Measurements from ENCODE around the gene ELMO3. TPM values are rescaled to one million over a fixed set of nuclear protein-coding genes. Genes with fewer than 3 reads are reported as not detected.

Gene ELMO3
- total RNA-seq, 4 donors from 2014 or later = 30.1 to 35.9 (median 32.9) TPM

GRCh38 chr16:67191995-67192681 is 6.8 kb upstream of the ELMO3 start, which contains the start of gene E2F4:
TSS of gene E2F4 (plus strand) at chr16:67192155. CDS start at chr16:67192228, 73 bp downstream.
- Histone ChIP-seq H3K4me3 (peak within 1 kb of the TSS; percentile 88 to 98 (median 92)), H3K27ac (peak within 1 kb of the TSS; percentile 80 to 89 (median 84)), H3K27me3 (no peaks in the 10 kb centered on the region), H3K9me3 (no peaks in the 10 kb centered on the region), H3K4me1 (peaks cover 17 to 51% (median 23%) of the 10 kb centered on the region in 3 donors), H3K36me3 (peaks cover 24 to 42% (median 32%) of the 10 kb centered on the region in 3 donors)
- 0 to 4% methylated on average over 4 to 29 of the region's 54 CpGs for WGBS, 2 donors
- peak; percentile 43 for DNase-seq
- intact Hi-C loops (cut with DNase I) = no loop called here
- TF ChIP-seq, protein P1, sequence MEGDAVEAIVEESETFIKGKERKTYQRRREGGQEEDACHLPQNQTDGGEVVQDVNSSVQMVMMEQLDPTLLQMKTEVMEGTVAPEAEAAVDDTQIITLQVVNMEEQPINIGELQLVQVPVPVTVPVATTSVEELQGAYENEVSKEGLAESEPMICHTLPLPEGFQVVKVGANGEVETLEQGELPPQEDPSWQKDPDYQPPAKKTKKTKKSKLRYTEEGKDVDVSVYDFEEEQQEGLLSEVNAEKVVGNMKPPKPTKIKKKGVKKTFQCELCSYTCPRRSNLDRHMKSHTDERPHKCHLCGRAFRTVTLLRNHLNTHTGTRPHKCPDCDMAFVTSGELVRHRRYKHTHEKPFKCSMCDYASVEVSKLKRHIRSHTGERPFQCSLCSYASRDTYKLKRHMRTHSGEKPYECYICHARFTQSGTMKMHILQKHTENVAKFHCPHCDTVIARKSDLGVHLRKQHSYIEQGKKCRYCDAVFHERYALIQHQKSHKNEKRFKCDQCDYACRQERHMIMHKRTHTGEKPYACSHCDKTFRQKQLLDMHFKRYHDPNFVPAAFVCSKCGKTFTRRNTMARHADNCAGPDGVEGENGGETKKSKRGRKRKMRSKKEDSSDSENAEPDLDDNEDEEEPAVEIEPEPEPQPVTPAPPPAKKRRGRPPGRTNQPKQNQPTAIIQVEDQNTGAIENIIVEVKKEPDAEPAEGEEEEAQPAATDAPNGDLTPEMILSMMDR (IDR thresholded peaks at IDR 0.05) = peak in 3 of 6 experiments; percentile 10 to 55 (median 15)
- TF ChIP-seq POLR2A (IDR thresholded peaks at IDR 0.05) = peak in 3 of 4 donors; percentile 60 to 79 (median 76)

GRCh38 chr16:67192781-67193361 is 6.1 kb upstream of the ELMO3 start:
- peaks cover 17 to 58% (median 24%) of the 10 kb centered on the region in 3 donors for H3K4me1 ChIP-seq
- DNase-seq = no peak
- H3K4me3 ChIP-seq = peak overlapping the region; percentile 88 to 98 (median 92)
- 14 to 21% methylated on average over 14 of the region's 17 CpGs for WGBS, 2 donors
- TF ChIP-seq POLR2A (IDR thresholded peaks at IDR 0.05) = no peak
- TF ChIP-seq, protein P1 (IDR thresholded peaks at IDR 0.05) = no peak
- no peaks in the 10 kb centered on the region for H3K27me3 ChIP-seq
- peaks cover 31 to 49% (median 39%) of the 10 kb centered on the region in 3 donors for H3K36me3 ChIP-seq
- intact Hi-C loops (cut with DNase I) = no loop called here
- H3K27ac ChIP-seq = peak overlapping the region; percentile 80 to 89 (median 84)
- no peaks in the 10 kb centered on the region for H3K9me3 ChIP-seq

DNA sequence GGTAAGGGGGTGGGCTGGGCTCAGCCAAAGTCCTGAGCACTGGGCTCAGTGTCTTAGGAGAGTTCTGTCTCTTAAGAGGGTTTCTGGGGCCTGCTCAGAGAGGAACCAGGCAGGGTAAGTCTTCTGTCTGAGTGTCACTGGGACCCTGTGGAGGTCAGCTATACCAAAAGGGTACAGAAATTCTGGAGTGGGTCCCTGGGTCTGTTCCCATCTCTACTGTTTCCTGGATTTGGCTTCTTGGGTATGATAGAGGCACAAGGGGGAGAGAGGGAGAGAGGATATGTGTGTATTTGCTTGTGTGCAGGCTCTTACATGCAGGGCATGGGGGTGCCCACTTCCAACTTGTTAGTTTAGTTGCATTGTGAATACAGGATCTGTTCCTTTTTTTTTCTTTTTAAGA is 5.4 kb upstream of the ELMO3 start:
- Histone ChIP-seq H3K36me3 (peaks cover 36 to 54% (median 43%) of the 10 kb centered on the region in 3 donors), H3K9me3 (no peaks in the 10 kb centered on the region), H3K4me1 (peaks cover 22 to 65% (median 30%) of the 10 kb centered on the region in 3 donors), H3K27ac (peak overlapping the region in 2 of 4 donors; percentile 82 to 89), H3K4me3 (peak overlapping the region in 3 of 4 donors; percentile 88 to 98 (median 95)), H3K27me3 (no peaks in the 10 kb centered on the region)
- intact Hi-C loops (cut with DNase I) = no loop called here
- TF ChIP-seq, protein P1 (IDR thresholded peaks at IDR 0.05) = no peak
- no peak for TF ChIP-seq POLR2A (IDR thresholded peaks at IDR 0.05)
- DNase-seq = no peak

- H3K36me3 ChIP-seq = peaks cover 36 to 54% (median 43%) of the 10 kb centered on the region in 3 donors
Measured at GRCh38 chr16:67194260-67194659, 4.7 kb upstream of the ELMO3 start.

More at GRCh38 chr16:67194260-67194659, 4.7 kb upstream of the ELMO3 start:
- TF ChIP-seq, protein P1 (IDR thresholded peaks at IDR 0.05) = no peak
- H3K4me1 ChIP-seq = peaks cover 28 to 72% (median 37%) of the 10 kb centered on the region in 3 donors
- H3K27me3 ChIP-seq = no peaks in the 10 kb centered on the region
- DNase-seq = no peak
- intact Hi-C loops (cut with DNase I) = no loop called here
- 82% methylated on average over 3 of the region's 6 CpGs; no CpG with 5 or more reads in 1 of the 2 donors for WGBS, 2 donors
- no peak overlapping the region for H3K27ac ChIP-seq
- H3K9me3 ChIP-seq = no peaks in the 10 kb centered on the region
- no peak overlapping the region for H3K4me3 ChIP-seq

All from esophagus squamous epithelium (tissue), 5 donors.